A549 (cell line): ENCODE measurements around the gene BCAS1. TPM values are rescaled to one million over a fixed set of nuclear protein-coding genes. Genes with fewer than 3 reads are reported as not detected.

ENCODE experiments used
- ATAC-seq, 2 experiments: fragments of 200-7000 bp in 1 of 2; fragments of >200 bp in 1 of 2; cut with Nextera tagmentation in 1 of 2; cut with Tn5 transposase in 1 of 2; 3 replicates each; pipeline versions ENCODE4 v1.8.0 to v1.9.1; 2018 to 2020; ENCODE audit warnings: mild to moderate bottlenecking in 1 of 2, moderate library complexity in 1 of 2
- CTCF ChIA-PET: fragments of 300-600 bp; sonication (Branson Sonifier 250); formaldehyde crosslinking; extraction: SDS; loops from one replicate; lab custom pipeline; 2021; ENCODE audit warnings: antibody characterized with exemption, inconsistent platforms; lab: Yijun Ruan, JAX
- POLR2A ChIA-PET: fragments of 350-600 bp; formaldehyde crosslinking; extraction: SDS; loops from one replicate; lab custom pipeline; 2021; ENCODE audit warnings: antibody characterized with exemption, inconsistent platforms; lab: Yijun Ruan, JAX
- DNase-seq, 2 experiments: peaks; one replicate each; pipeline versions ENCODE4 v3.0.0 to v3.0.0-alpha.2; 2011 to 2016; ENCODE audit warnings: low read depth in 1 of 2, low spot score in 1 of 2
- FAIRE-seq: peaks from 2 replicates; lab custom pipeline; 2011; peaks lifted over from hg19 to GRCh38; lab: Jason Lieb, UNC
- H3K27ac ChIP-seq, 2 experiments: fragments of >200 bp; sonication (Bioruptor Twin); formaldehyde crosslinking; 3 replicates each; pipeline ENCODE4 v1.5.1; 2016 to 2017
- H3K4me1 ChIP-seq: fragments of >200 bp; sonication (Bioruptor Twin); formaldehyde crosslinking; 3 replicates; pipeline ENCODE4 v1.6.1; 2016
- H3K4me2 ChIP-seq: fragments of >200 bp; sonication (Bioruptor Twin); formaldehyde crosslinking; 3 replicates; pipeline ENCODE4 v1.6.1; 2016
- H3K4me3 ChIP-seq: fragments of >200 bp; sonication (Bioruptor Twin); formaldehyde crosslinking; 3 replicates; pipeline ENCODE4 v1.5.1; 2016
- H3K9me3 ChIP-seq: fragments of >200 bp; sonication (Bioruptor Twin); formaldehyde crosslinking; 3 replicates; pipeline ENCODE4 v1.6.1; 2016
- BHLHE40 ChIP-seq: IDR thresholded peaks from 2 replicates; pipeline ENCODE4 v1.6.1; 2012; ENCODE audit warnings: low read depth, low read length, inconsistent platforms
- CBX8 ChIP-seq: fragments of 200-600 bp; sonication (generic); IDR thresholded peaks from 2 replicates; pipeline ENCODE4 v1.6.1; 2016
- CEBPB ChIP-seq, 2 experiments: fragments of >200 bp in 1 of 2; sonication (Bioruptor Twin) in 1 of 2; formaldehyde crosslinking in 1 of 2; IDR thresholded peaks; 2 replicates each; pipeline ENCODE4 v1.6.1; 2012 to 2016
- EHMT2 ChIP-seq: fragments of 200-600 bp; sonication (generic); IDR thresholded peaks from 2 replicates; pipeline ENCODE4 v1.6.1; 2016; ENCODE audit warnings: antibody characterized with exemption, low read depth, mild to moderate bottlenecking, moderate library complexity
- FOSL2 ChIP-seq, 2 experiments: fragments of 450-650 bp in 1 of 2; fragments of >200 bp in 1 of 2; sonication (Bioruptor Twin) in 1 of 2; formaldehyde crosslinking; IDR thresholded peaks; 2 replicates each; pipeline versions ENCODE4 v1.5.0 to v1.6.1; 2016 to 2020; ENCODE audit warnings: mild to moderate bottlenecking in 1 of 2, moderate library complexity in 1 of 2
- FOXS1 ChIP-seq: fragments of 250-450 bp; sonication (Bioruptor Pico); IDR thresholded peaks from 2 replicates; pipeline ENCODE4 v1.5.0; 2020; ENCODE audit warnings: mild to moderate bottlenecking, moderate library complexity
- GATA3 ChIP-seq: IDR thresholded peaks from 2 replicates; pipeline ENCODE4 v1.6.1; 2012; ENCODE audit warnings: borderline replicate concordance
- HES2 ChIP-seq: fragments of >200 bp; sonication (Bioruptor Twin); formaldehyde crosslinking; IDR thresholded peaks from 2 replicates; pipeline ENCODE4 v1.6.1; 2016
- HEYL ChIP-seq: fragments of 250-450 bp; sonication (Bioruptor Pico); IDR thresholded peaks from 2 replicates; pipeline ENCODE4 v1.8.0; 2021; ENCODE audit warnings: mild to moderate bottlenecking, moderate library complexity
- JUN ChIP-seq, 2 experiments: fragments of >200 bp; sonication (Bioruptor Twin); formaldehyde crosslinking; IDR thresholded peaks; 2 replicates in 1 of 2; 3 replicates in 1 of 2; pipeline ENCODE4 v1.6.1; 2016 to 2017
- KDM5A ChIP-seq: fragments of 200-600 bp; sonication (generic); IDR thresholded peaks from 2 replicates; pipeline ENCODE4 v1.6.1; 2016; ENCODE audit warnings: antibody characterized with exemption, mild to moderate bottlenecking
- MYC ChIP-seq: IDR thresholded peaks from 2 replicates; pipeline ENCODE4 v1.6.1; 2012; ENCODE audit warnings: mild to moderate bottlenecking, inconsistent platforms, low read length, improper control_type of control experiment, borderline replicate concordance
- NR3C1 ChIP-seq: fragments of >200 bp; sonication (Bioruptor Twin); formaldehyde crosslinking; IDR thresholded peaks from 3 replicates; pipeline ENCODE4 v1.6.1; 2017
- RNF2 ChIP-seq: fragments of 200-600 bp; sonication (generic); IDR thresholded peaks from 2 replicates; pipeline ENCODE4 v1.6.1; 2016; ENCODE audit warnings: low read depth, mild to moderate bottlenecking, antibody characterized with exemption, moderate library complexity, borderline replicate concordance
- SMC3 ChIP-seq: fragments of >200 bp; sonication (Bioruptor Twin); formaldehyde crosslinking; IDR thresholded peaks from 3 replicates; pipeline ENCODE4 v1.6.1; 2018; ENCODE audit warnings: inconsistent platforms
- SREBF2 ChIP-seq: fragments of 450-650 bp; IDR thresholded peaks from 2 replicates; pipeline ENCODE4 v1.6.1; 2014; ENCODE audit warnings: mild to moderate bottlenecking, moderate library complexity
- TFCP2L1 ChIP-seq: fragments of 250-450 bp; sonication (Bioruptor Pico); IDR thresholded peaks from 2 replicates; pipeline ENCODE4 v1.5.0; 2021; ENCODE audit warnings: mild to moderate bottlenecking
- ZFP36 ChIP-seq: fragments of 450-650 bp; IDR thresholded peaks from 2 replicates; pipeline ENCODE4 v1.6.1; 2014; ENCODE audit warnings: borderline replicate concordance; ENCODE audit not compliant: partially characterized antibody
- ZNF302 ChIP-seq: fragments of 250-450 bp; sonication (Bioruptor Pico); IDR thresholded peaks from 2 replicates; pipeline ENCODE4 v1.9.0; 2021; ENCODE audit warnings: inconsistent platforms, mild to moderate bottlenecking, moderate library complexity
- WGBS: methylation state at CpG from one replicate; pipeline ENCODE4 v1.1.6; 2017; ENCODE audit errors: missing lambda C conversion rate; 5-methylcytosine and 5-hydroxymethylcytosine counted together
- polyA plus RNA-seq, 4 experiments: library from polyadenylated mRNA; depleted of rRNA in 3 of 4; stranded (reverse); fragments of >200 nt; fragmentation: RNase III in 1 of 4; extraction: RNeasy Plus Mini Kit Qiagen cat#74134 plus additional on column Dnase treatment in 1 of 4; gene quantifications; 2 replicates in 3 of 4; 3 replicates in 1 of 4; pipeline ENCODE4 v1.2.3, GENCODE V29; 2011 to 2017
- small RNA-seq, 6 experiments: library from RNA; depleted of rRNA; stranded (forward); fragments of <200 nt; gene quantifications; one replicate each; pipeline ENCODE3, GENCODE V24; 2012

Gene BCAS1
- polyA plus RNA-seq, 2 of the 4 experiments (the other 2 are of a cell fraction) = 1.4 to 3.9 TPM

DNA sequence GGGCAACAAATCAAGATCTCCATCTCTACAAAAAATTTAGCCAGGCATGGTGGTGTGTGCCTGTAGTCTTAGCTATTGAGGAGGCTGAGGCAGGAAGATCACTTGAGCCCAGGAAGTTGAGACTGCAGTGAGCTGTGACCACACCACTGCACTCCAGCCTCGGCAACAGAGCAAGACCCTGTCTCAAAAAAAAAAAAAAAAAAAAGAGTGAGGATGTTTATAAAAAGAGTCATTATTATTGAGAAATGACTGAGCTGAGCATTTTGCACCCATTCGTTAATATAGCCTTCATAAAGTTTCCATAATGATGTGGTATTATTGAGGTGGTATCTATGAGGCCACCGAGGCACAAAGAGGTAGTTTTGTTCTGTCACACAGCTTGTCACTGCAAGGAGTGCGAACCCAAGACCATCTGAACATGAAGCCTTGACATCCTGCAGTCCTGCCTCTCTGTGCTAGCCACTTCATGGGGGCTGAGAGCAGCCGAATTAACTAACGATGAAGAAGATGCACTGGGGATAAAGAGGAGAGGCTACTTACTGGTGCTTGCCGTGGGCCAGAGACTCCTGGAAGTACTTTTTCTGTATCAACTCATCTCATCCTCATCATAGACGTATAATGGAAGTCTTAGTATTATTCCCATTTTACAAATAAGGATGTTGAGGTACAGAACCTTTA, 175.5 kb downstream of the BCAS1 start:
- FAIRE-seq (no peak), DNase-seq (no peak), ATAC-seq (no peak)
- Histone ChIP-seq H3K4me3 (no peak overlapping the region), H3K9me3 (no peaks in the 10 kb centered on the region; the same call in 2 of the 3 replicates), H3K4me1 (peaks cover 35% of the 10 kb centered on the region), H3K27ac (peak overlapping the region; percentile 11 to 55; a peak in 2 of 6 replicates), H3K4me2 (no peak overlapping the region)
- WGBS = 88% methylated on average over 8 of the region's 8 CpGs
- POLR2A ChIA-PET = interaction anchor here (0.6 kb wide), 1 partner anchor 140 kb away, joined by 3 read pairs; no protein-coding TSS in a partner anchor
- TF ChIP-seq TFCP2L1 (CRISPR knock-in tag) = no peak
- no peak for TF ChIP-seq ZFP36
- no peak for TF ChIP-seq JUN (IDR thresholded peaks at IDR 0.05)
- TF ChIP-seq EHMT2 = no peak
- no peak for TF ChIP-seq HEYL
- TF ChIP-seq FOXS1 (CRISPR knock-in tag) = no peak
- TF ChIP-seq BHLHE40 = no peak
- no peak for TF ChIP-seq FOSL2 (IDR thresholded peaks at IDR 0.05)
- TF ChIP-seq FOSL2 (CRISPR knock-in tag; IDR thresholded peaks at IDR 0.05) = no peak
- TF ChIP-seq GATA3 = no peak
- no peak for TF ChIP-seq ZNF302 (CRISPR knock-in tag)
- no peak for TF ChIP-seq MYC
- no peak for TF ChIP-seq RNF2
- no peak for TF ChIP-seq CBX8
- TF ChIP-seq KDM5A = no peak
- TF ChIP-seq HES2 = no peak
- no peak for TF ChIP-seq NR3C1
- TF ChIP-seq SREBF2 = no peak
- no peak for TF ChIP-seq CEBPB (IDR thresholded peaks at IDR 0.05)
- TF ChIP-seq SMC3 = no peak
- TF ChIP-seq, all 56 proteins: peak for 0
- CTCF ChIA-PET = interaction anchor here (0.6 to 2.7 kb wide), 4 partner anchors 15 to 317 kb away, joined by 3 to 16 read pairs (median 4); no protein-coding TSS in a partner anchor

Small RNA genes within 50 kb of the gene (small RNA-seq; reads per million reads assigned to genes)
- gene MIR4756 = 0 to 1.0 (median 0) reads per million in 6 experiments

Other genes with a start within 250 kb of the BCAS1 start
- 1,617 and 1,630 TPM in 2 replicates for gene CYP24A1, start 103.4 kb upstream of the BCAS1 start, polyA plus RNA-seq (2011; rRNA removed)
- 623 to 738 TPM (median 722 TPM) in 3 replicates for gene CYP24A1, start 103.4 kb upstream of the BCAS1 start, polyA plus RNA-seq (2017; fragmentation: RNase III; extraction: RNeasy Plus Mini Kit Qiagen cat#74134 plus additional on column Dnase treatment)
- 78.7 and 146 TPM in 2 replicates for gene PFDN4, start 137.5 kb upstream of the BCAS1 start, polyA plus RNA-seq (2011; rRNA removed)
- gene PFDN4, start 137.5 kb upstream of the BCAS1 start, polyA plus RNA-seq (2017; fragmentation: RNase III; extraction: RNeasy Plus Mini Kit Qiagen cat#74134 plus additional on column Dnase treatment) = 140 to 155 TPM (median 149 TPM) in 3 replicates